Ishikawa (cell line): ENCODE results near the gene NXN.

Experiments used
- EP300 ChIP-seq: IDR thresholded peaks from 2 replicates; pipeline ENCODE4 v1.6.1; 2012; ENCODE audit warnings: borderline replicate concordance
- FOXM1 ChIP-seq: IDR thresholded peaks from 2 replicates; pipeline ENCODE4 v1.6.1; 2012; ENCODE audit warnings: low read depth, borderline replicate concordance
- NFIC ChIP-seq: IDR thresholded peaks from 2 replicates; pipeline ENCODE4 v1.6.1; 2012
- RAD21 ChIP-seq: IDR thresholded peaks from 2 replicates; pipeline ENCODE4 v1.6.1; 2012; ENCODE audit warnings: low read depth
- TAF1 ChIP-seq: IDR thresholded peaks from 2 replicates; pipeline ENCODE4 v1.6.1; 2012; ENCODE audit warnings: low read depth, mild to moderate bottlenecking
- USF1 ChIP-seq: IDR thresholded peaks from 2 replicates; pipeline ENCODE4 v1.6.1; 2012
- YY1 ChIP-seq: IDR thresholded peaks from 2 replicates; pipeline ENCODE4 v1.6.1; 2012; ENCODE audit warnings: low read depth
- TF ChIP-seq, protein P1 (sequence below): IDR thresholded peaks from 2 replicates; pipeline ENCODE4 v1.6.1; 2012; ENCODE audit warnings: low read depth, mild to moderate bottlenecking

DNA sequence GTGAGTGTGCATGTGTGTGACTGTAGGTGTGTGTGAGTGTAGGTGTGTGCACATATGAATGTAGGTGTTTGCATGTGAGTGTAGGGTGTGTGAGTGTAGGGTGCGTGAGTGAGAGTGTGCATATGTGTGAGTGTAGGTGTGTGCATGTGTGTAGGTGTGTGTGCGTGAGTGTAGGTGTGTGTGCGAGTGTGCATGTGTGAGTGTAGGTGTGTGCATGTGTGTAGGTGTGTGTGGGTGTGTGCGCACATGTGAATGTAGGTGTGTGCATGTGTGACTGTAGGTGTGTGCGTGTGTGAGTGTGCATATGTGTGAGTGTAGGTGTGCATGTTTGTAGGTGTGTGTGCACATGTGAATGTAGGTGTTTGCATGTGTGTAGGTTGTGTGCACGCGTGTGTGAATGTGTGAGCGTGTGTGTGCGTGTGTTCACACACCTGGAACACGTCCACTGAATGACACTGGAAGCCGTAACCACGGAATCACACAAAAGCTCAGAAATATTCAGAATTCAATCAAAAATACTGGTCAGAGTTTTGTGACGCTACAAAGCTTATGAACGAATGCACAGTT, 166.9 kb downstream of the NXN start:
- no peak for TF ChIP-seq RAD21
- TF ChIP-seq USF1: no peak
- TF ChIP-seq YY1: no peak
- no peak for TF ChIP-seq NFIC
- TF ChIP-seq, protein P1, sequence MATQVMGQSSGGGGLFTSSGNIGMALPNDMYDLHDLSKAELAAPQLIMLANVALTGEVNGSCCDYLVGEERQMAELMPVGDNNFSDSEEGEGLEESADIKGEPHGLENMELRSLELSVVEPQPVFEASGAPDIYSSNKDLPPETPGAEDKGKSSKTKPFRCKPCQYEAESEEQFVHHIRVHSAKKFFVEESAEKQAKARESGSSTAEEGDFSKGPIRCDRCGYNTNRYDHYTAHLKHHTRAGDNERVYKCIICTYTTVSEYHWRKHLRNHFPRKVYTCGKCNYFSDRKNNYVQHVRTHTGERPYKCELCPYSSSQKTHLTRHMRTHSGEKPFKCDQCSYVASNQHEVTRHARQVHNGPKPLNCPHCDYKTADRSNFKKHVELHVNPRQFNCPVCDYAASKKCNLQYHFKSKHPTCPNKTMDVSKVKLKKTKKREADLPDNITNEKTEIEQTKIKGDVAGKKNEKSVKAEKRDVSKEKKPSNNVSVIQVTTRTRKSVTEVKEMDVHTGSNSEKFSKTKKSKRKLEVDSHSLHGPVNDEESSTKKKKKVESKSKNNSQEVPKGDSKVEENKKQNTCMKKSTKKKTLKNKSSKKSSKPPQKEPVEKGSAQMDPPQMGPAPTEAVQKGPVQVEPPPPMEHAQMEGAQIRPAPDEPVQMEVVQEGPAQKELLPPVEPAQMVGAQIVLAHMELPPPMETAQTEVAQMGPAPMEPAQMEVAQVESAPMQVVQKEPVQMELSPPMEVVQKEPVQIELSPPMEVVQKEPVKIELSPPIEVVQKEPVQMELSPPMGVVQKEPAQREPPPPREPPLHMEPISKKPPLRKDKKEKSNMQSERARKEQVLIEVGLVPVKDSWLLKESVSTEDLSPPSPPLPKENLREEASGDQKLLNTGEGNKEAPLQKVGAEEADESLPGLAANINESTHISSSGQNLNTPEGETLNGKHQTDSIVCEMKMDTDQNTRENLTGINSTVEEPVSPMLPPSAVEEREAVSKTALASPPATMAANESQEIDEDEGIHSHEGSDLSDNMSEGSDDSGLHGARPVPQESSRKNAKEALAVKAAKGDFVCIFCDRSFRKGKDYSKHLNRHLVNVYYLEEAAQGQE: no peak
- TF ChIP-seq EP300: no peak
- TF ChIP-seq FOXM1: no peak
- TF ChIP-seq TAF1: no peak
